GM18502 (cell line): ENCODE data around the gene DUS2.
"Not testable (repeated sequence)": the region's sequence is repeated elsewhere in the genome, so short reads cannot be mapped to it uniquely, and the experiment has no call there.

Experiments used
- ATAC-seq: cut with Tn5 transposase; IDR thresholded peaks from one replicate; pipeline ENCODE4 v1.9.1; 2021; ENCODE audit warnings: mild to moderate bottlenecking; ENCODE audit not compliant: unreplicated experiment, poor library complexity

The DUS2 gene

GRCh38 chr16:68114939-68115338 is 91.9 kb downstream of the DUS2 start:
- not testable (repeated sequence) for ATAC-seq

GRCh38 chr16:68115851-68116250 is 92.8 kb downstream of the DUS2 start:
- no peak for ATAC-seq

GRCh38 chr16:68116256-68116867 is 93.3 kb downstream of the DUS2 start:
- no peak for ATAC-seq

GRCh38 chr16:68117884-68118283 is 94.8 kb downstream of the DUS2 start:
- ATAC-seq, result no peak

GRCh38 chr16:68118954-68119353 is 95.9 kb downstream of the DUS2 start:
- ATAC-seq, result not testable (repeated sequence)

GRCh38 chr16:68120496-68120895 is 97.4 kb downstream of the DUS2 start:
- not testable (repeated sequence) for ATAC-seq

GRCh38 chr16:68126395-68126794 is 103.3 kb downstream of the DUS2 start:
- no peak for ATAC-seq

GRCh38 chr16:68128577-68129305 is 105.7 kb downstream of the DUS2 start:
- ATAC-seq, result no peak
